ENCODE data around the gene FAM53A.
"Not testable (repeated sequence)": the region's sequence is repeated elsewhere in the genome, so short reads cannot be mapped to it uniquely, and the experiment has no call there.

The FAM53A gene

DNA sequence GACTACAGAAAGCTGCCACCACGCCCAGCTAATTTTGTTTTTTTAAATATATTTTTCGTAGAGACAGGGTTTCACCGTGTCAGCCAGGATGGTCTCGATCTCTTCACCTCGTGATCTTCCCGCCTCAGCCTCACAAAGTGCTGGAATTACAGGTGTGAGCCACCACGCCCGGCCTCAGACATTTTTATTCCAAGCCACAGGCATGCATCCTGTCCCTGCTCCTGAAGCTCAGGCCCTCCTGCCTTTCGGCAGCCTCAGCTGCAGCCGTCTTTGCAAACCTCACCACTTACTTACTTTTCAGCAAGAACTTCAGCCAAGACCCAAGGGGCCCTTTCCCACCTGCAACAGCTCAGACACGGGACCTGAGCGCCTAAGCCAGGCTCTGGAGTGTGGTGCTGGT lies 26.0 kb downstream of the FAM53A start:
- DNase-seq = no peak

DNA sequence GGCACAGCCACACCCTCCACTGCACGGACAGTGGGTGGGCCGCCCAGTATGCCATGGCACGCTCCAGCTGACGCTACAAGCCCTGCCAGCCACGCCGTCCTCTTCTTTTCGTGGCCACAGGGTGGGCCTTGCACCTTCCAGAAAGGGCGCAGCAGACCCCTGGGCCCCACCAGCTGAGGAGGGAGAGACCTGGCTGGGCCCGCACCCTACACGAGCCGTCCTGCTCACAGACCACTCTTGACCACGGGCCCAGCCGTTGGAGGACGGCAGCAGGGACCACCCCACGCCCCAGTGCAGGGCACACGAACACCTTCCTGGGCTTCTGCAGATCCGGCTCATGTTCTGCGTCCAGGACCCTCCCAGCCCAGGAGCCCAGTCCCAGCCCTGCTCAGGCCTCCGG lies 27.1 kb downstream of the FAM53A start:
- no peak for DNase-seq

DNA sequence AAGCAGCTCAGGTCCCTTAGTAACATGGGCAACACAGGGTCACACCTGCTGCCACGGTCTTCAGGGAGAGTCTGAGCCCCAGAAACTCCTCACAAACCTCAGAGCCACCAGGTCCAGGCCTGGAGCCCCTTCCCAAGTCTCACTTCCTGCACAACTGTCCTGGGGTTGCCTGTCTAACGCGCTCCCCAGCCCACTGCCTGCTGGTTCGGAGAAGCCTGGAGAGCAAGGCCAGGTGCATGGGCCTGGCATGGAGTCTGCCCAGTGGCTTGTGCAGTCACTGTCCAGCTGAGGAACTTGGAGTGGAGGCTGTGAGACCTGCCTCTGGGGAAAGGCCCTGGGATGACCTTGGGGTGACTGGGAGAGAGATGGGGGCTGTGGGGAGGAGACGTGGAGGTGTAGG lies 28.0 kb downstream of the FAM53A start:
- no peak for DNase-seq

DNA sequence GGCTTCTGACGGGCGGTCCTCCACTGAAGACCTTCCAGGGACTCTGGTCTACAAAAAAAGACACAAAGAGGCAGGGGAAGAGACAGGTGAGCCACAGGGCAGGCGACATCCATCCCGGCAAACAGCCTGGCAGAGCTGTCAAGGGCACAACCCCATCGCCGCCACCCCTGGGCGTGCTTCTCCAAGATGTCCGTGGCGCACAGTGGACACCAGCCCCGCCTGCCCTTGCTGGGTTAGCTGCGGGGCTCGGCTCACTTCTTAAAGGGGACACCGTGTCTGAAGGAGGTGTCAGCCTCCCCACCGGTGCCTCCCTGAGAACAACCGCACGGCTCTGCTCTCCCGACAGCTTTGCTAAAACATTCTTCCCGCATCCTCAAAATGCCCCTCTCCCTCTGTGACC lies 28.4 kb downstream of the FAM53A start:
- DNase-seq = no peak

DNA sequence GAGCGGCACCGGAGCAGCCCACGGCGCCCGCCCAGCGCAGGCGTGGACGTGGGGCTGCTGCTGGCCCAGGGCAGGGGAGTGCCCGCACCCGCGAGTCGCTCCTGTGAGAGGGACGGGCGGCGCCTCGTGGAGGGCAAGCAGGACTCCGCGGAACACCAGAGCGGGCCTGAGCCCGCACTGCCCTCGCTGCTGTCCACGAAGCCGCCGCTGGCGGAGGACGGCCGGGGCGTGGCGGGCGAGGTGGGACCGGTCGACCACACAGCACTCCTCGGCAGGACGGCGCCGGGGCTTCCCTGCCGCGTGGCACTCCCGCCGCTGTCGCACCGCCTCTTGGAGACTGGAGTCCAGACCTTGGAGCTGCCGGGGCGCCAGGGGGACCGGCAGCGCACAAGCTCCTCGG lies 29.0 kb downstream of the FAM53A start:
- DNase-seq = no peak

DNA sequence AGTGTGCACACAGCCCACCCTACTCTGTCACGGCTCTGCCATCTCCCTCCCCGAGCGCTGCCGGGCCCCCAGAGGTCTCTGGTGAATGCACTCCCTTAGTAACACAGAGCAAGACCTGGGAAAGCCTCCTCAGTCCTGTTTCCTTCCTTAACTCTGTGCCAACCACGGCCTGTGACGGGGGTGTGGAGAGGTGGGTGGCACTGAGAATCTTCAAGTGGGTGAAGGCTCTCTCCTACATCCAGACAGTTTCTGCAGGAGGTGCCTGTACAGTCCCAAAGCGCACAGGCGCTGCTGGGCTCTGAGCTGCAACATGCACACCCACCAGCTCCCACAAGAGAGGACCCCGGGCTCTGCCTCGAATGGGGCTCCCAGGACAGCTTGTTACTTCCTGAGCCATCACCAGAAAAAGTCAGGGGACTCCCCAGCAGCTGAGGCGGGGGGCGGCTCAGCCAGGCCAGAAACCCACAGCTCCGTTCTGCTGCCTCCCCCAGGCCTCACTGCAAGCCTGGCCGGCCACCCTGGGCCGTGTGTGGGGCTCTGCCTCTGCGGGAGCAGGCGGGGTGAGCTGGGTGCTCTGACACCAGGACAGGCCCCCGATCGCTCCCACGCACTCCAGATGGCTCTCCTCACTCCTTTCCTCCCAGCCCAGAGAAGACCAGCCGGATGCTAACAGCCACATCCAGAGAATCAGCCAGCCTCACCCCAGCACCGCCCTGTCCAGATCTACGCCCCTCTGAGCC lies 29.7 kb downstream of the FAM53A start:
- no peak for DNase-seq

DNA sequence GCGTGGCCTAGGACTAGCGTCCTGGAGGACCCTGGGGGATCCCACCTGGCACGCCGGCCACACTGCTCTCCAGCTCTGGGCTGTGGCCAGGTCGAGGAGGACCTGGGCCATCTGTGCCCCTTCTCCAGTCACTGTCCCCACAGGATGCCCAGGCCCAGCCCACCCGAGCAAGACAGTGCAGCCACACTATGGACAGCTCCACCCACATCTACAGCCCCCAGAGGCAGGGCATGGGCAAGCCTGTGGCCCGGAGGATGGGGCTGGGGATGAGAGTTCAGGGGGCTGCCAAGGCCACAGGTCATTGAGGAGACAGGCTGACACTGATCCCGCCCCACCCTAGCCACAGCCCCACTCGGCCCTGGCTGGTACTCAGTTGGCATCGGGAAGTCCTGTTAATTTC lies 30.3 kb downstream of the FAM53A start:
- no peak for DNase-seq

DNA sequence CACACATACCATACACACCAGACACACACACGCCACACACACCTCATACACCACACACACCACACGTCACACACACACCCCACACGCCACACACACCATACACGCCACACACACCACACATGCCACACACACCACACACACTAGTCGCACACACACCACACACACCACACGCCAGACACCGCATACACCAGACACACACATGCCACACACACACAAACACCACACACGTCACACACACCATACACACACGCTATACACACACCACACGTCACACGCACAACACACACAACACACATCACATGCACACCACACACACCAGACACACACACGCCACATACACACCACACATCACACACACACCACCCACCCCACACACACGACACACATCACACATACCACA lies 32.0 kb downstream of the FAM53A start:
- no peak for DNase-seq

DNA sequence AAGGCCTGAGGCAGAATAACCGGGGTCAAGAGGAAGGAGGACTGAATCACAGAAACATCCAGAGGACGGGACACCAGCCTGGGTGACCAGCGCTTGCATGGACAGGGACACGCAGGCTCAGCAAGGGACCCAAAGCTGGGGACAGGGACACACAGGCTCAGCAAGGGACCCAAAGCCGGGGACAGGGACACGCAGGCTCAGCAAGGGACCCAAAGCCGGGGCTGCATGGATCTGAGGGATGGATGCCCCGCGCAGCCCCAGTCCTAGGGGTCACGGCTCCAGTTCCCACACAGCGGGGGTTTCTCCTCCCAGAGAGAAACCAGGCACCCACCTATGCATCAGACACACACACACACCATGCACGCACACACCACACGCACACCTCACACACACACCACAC lies 32.5 kb downstream of the FAM53A start:
- DNase-seq = no peak

DNA sequence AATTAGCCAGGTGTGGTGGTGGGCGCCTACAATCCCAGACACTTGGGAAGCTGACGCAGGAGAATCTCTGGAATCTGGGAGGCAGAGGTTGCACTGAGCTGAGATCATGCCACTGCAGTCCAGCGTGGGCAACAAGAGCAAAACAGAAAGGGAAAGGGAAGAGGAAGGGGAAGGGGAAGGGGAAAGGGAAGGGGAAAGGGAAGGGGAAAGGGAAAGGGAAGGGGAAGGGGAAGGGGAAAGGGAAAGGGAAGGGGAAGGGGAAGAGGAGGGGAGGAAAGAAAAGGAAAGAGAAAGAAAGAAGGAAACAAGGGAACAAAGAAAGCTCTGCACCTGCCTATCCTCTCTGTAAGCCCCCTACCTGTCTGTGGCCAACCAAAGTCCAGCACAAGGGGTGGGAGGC lies 35.2 kb downstream of the FAM53A start:
- no peak for DNase-seq

DNA sequence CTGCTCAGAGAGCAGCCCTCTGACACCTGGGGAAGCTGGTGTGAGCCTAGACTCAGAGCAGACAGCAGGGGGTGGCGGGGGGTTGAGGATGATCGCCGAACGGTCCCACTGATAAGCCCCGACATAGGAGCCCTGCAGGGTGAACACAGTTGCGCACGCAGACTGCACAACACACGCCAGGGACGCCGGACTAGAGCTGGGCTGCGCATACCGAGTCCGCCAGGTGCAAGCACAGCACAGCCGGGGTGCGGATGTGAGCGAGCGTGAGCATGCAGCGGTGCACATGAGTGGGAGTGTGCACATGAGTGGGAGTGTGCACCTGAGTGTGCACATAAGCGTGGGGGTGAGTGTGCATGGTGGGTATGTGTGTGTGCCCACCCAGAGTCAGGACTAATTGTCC lies 36.7 kb downstream of the FAM53A start:
- DNase-seq = no peak

DNA sequence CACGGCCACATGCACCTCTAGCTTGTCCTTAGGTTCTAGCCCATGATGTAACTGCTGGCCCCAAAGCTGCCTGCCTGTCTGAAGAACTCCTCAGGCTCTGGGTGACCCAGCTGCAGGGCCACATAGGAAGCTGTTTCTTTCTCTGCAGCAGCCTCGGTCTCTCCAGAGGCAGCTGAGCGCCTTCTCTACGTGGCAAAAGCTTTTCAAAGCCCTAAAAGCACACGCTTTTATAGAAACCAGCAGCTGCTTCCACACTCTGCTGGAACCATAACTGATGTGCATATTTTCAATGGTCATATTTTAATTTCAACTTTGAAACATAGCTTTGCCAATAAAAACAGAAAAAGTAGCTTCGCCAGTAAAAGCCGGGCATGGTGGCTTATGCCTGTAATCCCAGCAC lies 37.4 kb downstream of the FAM53A start:
- no peak for DNase-seq

DNA sequence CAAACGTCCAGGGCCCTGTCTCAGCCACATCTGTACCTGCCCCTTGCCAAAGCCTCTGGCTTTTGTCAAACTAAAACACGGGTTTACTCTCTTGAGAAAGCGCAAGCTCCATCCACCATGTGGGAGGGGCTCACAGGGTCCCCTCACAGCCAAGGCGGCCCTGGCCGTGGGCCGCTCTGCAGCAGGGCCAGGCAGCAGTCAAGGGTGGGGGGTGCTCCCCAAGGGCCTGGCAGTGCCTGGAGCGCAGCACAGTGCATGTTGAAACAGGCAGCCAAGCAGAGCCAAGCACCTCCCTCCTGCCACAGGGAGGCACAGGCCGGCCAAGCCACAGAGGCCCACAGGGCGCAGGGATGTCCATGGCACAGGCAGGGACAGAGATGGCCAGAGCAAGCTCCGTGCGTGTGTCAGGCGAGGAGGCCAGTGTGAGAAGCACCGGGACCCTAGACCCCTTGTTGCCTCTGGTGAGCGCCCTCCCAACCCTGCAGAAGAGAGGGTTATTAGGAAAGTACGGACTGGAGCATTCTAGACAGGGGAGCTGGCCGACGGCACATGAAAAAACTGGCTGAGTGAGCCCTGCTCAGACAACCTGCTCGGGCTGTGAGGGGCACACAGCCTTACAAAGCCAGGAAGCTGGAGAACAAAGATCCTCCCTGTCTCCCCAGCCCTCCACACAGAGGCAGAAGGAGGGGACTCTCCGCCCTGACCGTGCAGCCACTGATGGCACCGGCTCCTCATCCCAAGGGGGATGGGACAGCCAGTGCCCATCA lies 39.0 kb downstream of the FAM53A start:
- no peak for DNase-seq

DNA sequence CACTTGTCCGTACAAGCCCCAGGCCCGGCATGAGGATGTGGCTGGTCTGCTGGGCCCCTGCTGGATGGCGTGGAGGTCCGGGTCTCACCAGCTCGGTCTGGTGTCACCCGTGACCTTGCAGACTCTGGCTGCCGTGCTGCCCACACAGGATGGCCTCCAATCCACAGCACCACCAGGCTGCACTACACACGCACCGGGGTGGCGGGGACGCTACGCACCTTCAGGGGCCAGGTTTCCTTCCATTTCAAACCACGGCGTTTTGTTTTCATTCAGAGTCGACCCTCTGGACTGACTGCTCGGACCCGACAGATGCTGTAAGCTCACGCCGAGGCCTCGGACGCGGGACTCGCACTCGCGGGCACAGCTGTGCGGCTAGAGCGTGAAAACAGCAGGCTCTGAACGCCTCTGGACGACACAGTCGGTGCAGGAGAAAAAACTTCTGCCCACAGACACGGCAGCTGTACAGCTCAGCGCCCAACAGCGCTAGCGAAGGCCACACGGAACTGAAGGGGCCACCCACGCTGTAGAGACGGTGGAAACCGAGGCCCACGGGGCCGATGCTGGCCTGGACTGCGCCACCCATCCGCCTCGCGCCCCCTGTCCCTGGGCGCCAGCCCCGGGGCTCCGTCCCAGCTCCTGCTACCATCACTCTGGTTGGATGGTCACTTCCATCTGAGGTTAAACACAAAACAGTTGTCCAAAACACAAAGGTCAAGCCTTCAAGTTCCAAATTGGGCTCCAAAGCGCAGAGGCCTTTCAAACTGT lies 40.0 kb downstream of the FAM53A start:
- DNase-seq = no peak

DNA sequence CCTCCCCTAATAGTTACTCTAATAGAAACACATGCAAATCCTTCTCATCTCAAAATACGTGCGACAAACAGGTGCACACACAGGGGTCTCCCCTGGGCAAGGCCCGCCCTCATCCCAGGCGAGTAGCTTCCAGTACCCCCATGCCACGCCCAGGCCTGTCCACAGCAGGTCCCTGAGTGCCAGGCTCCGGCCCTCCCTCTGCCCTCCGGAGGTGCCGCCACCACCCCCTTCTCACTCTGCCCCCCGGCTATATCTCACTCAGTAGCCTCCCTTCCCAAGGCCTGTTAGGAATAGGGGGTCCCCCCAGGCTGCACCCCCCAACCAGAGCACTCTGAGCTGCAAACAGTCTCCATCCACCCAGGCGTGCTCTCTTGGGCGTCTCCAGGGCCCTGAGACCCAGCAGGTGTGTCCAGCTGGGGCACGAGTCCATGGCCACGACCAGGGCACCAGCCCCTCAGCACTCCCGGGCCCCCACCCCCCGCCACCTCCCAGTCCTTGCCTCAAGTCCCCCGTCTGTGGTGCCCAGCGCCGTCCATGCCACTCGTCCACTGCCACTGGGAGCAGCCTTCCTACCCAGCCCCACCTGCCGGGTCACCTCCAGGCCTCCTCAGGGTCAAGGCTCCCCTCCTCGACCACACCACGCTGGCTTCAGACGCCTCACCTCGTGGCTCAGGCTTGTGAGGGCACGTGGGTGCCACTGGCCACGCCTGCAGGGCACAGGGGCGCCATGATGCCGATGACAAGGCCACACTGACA lies 41.7 kb downstream of the FAM53A start:
- no peak for DNase-seq

DNA sequence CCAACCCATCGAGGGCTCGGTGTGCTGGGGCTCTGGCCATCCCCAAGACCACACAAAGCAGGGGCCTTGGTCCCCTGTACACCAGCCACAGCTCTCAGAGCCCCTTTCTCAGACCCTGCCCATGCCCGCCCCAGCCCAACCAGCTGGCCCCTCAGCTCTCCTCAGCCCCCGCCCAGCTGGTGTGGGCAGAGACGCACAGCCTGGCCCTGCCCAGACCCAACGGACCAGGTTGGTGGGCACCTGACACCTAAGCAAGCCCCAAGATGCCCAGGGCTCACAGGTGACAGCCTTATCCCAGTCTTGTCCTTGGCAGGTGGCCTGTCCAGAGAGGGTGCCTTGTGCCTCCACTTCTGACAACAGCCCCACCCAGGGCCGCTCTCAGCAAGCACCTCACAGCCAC lies 42.4 kb downstream of the FAM53A start:
- no peak for DNase-seq

DNA sequence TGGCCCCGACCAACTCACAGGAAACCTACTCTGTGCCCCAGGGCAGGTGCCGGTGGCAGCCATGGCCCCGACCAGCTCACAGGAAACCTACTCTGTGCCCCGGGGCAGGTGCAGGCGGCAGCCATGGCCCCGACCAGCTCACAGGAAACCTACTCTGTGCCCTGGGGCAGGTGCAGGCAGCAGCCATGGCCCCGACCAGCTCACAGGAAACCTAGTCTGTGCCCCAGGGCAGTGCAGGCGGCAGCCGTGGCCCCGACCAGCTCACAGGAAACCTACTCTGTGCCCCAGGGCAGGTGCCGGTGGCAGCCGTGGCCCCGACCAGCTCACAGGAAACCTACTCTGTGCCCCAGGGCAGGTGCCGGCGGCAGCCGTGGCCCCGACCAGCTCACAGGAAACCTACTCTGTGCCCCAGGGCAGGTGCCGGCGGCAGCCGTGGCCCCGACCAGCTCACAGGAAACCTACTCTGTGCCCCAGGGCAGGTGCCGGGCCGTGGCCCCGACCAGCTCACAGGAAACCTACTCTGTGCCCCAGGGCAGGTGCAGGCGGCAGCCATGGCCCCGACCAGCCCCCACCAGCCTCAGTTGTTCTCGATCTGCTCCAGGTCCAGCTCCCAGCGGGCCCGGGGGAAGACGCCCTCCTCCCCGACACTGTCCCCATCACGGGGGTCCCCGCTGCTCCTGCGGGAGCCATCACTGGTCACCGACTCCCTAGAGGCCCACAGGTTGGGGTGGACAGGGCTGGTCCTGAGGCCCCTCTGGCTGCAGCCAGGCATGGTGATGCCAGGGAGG lies 43.2 kb downstream of the FAM53A start:
- DNase-seq = not testable (repeated sequence)

DNA sequence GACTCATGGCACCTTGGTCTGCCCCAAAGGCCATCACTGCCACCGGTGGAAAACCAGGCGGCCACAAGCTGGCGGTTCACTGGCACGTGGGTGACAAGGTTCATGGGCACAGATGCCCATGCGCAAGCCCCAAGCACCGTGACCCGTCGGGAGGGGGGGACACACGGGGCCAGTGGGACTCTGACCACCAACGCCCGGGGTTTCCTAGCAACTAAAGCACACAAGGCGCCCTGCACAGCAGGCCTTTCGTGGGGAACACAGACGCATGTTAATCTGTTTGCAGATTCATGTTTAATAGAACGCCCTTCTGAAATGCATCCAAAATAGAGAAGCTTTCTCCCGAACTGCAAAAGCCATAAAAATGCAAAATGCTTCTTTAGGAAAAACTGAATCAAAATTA lies 43.9 kb downstream of the FAM53A start:
- DNase-seq = no peak

DNA sequence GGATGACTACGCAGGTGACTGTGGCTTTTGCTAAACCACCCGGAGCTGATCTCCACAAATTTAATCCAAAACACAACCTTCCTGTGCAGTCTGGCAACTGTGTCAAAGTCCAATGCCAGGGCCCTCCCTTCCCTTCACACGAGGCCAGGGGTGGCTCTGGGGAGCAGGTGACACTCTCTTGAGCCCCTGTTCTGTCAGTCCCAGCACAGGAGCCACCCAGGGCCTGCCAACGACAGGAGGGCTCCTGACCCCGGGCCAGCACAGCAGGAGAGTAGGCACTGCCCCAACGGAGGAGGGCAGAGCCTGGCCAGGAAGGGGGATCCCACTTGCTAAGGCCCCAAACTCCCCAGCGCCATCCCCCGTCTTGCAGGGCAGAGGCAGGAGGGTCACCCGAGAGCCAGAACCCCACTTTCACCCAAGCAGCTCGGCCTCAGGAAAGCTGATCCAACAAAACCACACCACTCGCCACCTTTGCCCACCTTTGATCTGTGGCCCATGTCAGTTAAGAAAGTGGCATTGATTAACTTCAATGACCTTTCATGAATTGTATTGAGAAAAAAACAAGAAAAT lies 44.7 kb downstream of the FAM53A start:
- no peak for DNase-seq

DNA sequence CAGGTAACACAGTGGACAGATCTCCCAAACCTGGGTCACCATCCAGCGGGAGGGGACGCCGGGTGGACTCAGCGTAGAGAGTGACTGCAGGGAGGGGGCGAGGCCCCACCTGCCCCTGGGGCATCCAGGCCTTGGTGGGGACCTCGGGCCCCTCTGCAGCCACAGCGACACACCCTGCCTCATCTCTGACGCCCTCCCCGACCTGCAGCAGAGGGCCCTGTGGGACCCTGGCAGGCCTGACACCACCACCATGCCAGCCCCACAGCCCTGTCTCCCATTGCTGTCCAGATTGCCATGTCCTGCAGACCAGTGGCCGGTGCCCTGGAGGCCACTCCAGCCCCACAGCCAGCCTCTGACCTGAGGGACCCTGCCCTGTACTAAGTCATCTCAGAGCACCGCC lies 45.2 kb downstream of the FAM53A start:
- DNase-seq = no peak

DNA sequence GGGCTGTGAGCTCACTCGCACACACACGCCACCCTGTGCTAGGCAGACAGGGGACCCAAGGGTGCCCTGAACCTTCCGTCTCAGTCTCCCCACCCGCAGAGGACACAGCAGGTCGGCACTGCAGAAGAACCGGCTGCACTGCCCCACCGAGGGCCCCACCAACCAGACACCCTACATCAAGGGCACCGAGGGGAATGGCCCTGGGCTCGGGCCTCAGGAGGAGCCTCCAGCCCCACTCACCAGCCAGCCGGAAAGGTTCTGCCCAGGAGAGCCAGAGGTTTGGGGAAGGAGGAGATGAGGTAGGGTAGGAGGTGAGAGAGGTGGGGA lies 45.9 kb downstream of the FAM53A start:
- no peak for DNase-seq

DNA sequence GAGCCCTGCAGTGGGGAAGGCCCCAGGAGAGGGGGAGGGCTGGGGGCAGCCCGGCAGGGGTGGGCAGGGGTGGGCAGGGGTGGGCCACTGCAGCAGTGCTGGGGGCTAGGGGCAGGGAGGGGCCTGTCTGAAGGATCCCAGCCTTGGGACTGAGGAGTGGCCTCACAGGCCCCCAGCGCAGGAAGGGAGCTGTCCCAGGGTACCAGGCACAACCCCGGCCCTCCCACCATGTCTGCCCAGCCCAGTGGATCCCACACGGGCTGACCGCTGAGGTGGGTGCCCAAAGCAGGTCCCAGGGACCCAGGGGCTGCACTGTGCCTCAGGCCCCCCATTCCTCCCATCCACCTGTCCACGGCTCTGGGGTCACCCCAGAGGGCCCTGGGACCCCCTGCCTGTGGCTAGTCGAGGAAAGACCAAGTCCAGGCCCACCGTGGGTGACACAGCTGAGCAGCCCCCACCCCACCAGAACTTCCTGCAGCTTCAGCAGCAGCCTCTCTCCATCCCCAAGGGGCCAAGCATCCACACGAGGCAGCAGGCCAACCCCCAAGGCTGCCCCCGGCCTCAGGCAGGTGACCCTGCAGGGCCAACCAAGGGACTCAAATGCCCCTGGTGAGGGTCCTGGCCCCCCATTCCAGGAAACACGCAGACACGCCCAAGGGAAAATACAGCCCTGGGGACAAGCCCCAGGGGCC lies 46.4 kb downstream of the FAM53A start:
- no peak for DNase-seq

Data from MV-4-11 (cell line).